Muscle layer of duodenum (tissue), 2 donors: ENCODE measurements around the gene TANC1.

Experiments used
- H3K27ac ChIP-seq: one replicate; pipeline ENCODE4 v1.7.0; 2013; ENCODE audit warnings: mild to moderate bottlenecking, low read length
- H3K27me3 ChIP-seq: one replicate; pipeline ENCODE4 v1.7.0; 2013; ENCODE audit warnings: low read depth, mild to moderate bottlenecking, control low read depth, low read length
- H3K36me3 ChIP-seq, 2 donors: one replicate each; pipeline ENCODE4 v1.7.0; 2013; ENCODE audit warnings: low read length in 2 of 2, control low read depth in 1 of 2, mild to moderate bottlenecking in 1 of 2; ENCODE audit not compliant: insufficient read depth in 2 of 2, control insufficient read depth in 1 of 2
- H3K4me1 ChIP-seq, 2 donors: one replicate each; pipeline ENCODE4 v1.7.0; 2013; ENCODE audit warnings: low read length in 2 of 2, mild to moderate bottlenecking in 2 of 2, control low read depth in 1 of 2, moderate library complexity in 1 of 2; ENCODE audit not compliant: insufficient read depth in 2 of 2, control insufficient read depth in 1 of 2
- H3K4me3 ChIP-seq, 2 donors: one replicate each; pipeline ENCODE4 v1.7.0; 2013; ENCODE audit warnings: low read length in 2 of 2, low read depth in 1 of 2, mild to moderate bottlenecking in 1 of 2
- H3K9me3 ChIP-seq, 2 donors: one replicate each; pipeline ENCODE4 v1.7.0; 2013; ENCODE audit warnings: low read length in 2 of 2, control low read depth in 1 of 2, mild to moderate bottlenecking in 1 of 2; ENCODE audit not compliant: control insufficient read depth in 1 of 2
- donor health status: healthy.

Gene TANC1

DNA sequence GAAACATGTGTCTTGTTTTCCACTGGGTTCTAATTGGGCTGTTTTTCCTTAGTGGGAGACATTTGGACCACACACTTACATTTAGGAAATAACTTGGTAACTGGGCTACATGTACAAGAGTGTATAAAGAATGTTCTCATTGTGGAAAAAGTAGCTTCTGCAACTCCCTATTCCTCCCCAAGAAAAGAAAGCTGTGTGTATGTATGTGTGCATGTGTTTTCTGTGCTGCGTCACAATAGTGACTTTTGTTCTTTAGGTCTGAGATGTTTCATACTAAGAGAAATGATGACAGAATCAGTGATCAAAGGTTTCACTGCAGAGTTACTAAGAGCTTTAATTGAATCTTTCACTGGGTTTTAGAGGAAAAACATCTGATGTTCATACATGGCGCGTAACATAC lies 82.7 kb downstream of the TANC1 start:
- no peaks in the 10 kb centered on the region for H3K27me3 ChIP-seq
- H3K4me3 ChIP-seq = no peak overlapping the region
- H3K36me3 ChIP-seq = no peaks in the 10 kb centered on the region
- H3K9me3 ChIP-seq = no peaks in the 10 kb centered on the region
- H3K27ac ChIP-seq = no peak overlapping the region
- H3K4me1 ChIP-seq = peaks cover 0 to 6% of the 10 kb centered on the region in 2 donors

DNA sequence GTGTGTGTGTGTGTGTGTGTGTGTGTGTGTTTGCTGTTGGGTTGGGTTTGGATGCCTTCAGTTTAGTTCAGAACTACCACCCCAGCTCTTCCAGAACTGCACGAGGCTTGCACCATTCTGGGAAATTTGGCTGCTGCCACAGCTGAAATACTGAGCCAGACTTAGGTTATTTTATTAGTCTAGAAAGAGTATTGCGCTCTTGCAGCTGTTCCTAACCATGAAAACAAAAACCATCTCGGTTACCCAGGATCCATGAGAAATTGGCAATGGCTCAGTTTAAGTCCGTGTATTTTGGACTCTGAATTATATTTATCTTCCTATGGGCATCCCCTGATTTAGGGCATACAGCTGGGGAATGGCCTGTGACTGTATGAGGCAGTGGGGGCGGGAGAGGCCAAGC lies 83.2 kb downstream of the TANC1 start:
- Histone ChIP-seq H3K36me3 (no peaks in the 10 kb centered on the region), H3K27me3 (no peaks in the 10 kb centered on the region), H3K27ac (no peak overlapping the region), H3K4me3 (no peak overlapping the region), H3K4me1 (peaks cover 0 to 6% of the 10 kb centered on the region in 2 donors), H3K9me3 (no peaks in the 10 kb centered on the region)

DNA sequence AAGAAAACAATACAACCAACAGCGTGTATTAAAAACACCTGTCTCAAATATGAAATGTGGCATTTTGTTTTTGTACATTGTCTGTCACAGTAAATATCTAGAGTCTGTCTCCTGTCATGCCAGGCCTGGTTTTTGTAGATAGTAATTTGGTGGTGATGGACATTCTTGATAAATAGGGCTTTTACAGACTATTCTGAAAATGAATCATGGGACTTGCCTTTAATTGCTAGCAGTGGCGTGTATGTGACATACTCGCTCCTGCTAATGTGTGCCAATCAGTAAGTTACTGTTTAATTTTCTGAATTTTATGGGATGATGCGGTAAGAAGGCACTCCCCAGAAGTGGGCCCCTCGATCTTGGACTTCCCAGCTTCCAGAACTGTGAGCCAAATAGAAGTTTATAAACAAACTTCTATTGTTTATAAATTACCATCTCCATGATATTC lies 83.7 kb downstream of the TANC1 start:
- H3K4me1 ChIP-seq = peaks cover 0 to 5% of the 10 kb centered on the region in 2 donors
- H3K9me3 ChIP-seq = no peaks in the 10 kb centered on the region
- H3K27ac ChIP-seq = no peak overlapping the region

DNA sequence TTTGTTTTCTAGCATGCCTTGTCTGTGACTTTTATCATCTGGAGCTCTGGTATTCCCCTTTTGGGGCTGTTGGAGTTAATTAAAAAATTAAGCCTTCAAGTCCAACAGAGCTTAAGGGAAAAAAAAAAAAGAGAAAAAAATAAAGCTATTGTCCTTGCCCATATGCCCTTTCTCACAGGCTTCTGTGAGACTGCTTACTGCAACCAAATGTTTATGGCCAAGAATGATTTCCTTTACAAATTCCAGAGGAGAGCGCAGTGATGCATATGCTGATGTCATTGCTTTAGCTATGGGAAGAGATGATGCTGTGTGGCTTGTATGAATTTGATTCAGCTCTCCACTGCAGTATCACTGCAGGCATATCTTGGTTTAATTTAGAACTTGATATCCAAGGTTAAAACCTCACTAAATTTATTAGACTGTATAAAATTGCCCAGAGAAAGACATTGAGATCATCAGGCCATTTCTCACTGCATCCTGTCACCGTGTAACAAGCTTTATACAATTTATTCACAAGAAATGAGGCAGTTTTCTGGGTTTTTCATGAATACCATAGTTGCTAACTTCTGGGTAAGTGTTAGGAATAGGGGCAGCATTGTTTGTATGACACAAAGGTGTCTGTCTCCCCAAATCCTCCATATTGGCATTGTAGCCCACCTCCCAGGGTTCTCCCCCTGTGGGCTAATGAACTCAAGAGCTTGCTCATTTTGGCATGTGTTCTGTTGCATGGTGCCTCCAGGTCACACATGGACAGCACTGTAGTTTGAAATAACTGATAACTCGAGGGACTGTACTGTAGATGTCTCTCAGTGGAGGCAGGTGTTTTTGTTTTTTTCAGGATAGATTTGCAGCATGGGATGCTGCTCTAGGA lies 85.0 kb downstream of the TANC1 start:
- no peaks in the 10 kb centered on the region for H3K9me3 ChIP-seq
- H3K36me3 ChIP-seq = no peaks in the 10 kb centered on the region
- H3K4me3 ChIP-seq = no peak overlapping the region
- peaks cover 0 to 4% of the 10 kb centered on the region in 2 donors for H3K4me1 ChIP-seq
- H3K27me3 ChIP-seq = no peaks in the 10 kb centered on the region
- no peak overlapping the region for H3K27ac ChIP-seq

More for the DNA sequence above, 83.7 kb downstream of the TANC1 start:
- Histone ChIP-seq H3K27me3 (no peaks in the 10 kb centered on the region), H3K4me3 (no peak overlapping the region), H3K36me3 (no peaks in the 10 kb centered on the region)

DNA sequence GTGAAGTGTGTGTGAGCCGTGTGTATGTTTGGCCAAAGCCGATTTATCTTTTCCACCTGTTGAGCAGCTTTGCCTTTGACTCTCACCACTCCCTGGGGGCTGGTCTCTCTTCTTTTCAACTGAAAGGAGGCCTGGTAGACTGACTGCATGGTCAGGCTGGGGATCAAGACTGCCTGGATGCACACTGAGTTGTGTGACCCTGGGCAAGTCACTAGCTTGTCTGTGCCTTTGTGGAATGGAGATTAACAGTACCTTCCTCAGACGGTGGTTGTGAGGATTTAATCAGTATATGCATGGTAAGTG lies 85.5 kb downstream of the TANC1 start:
- Histone ChIP-seq H3K9me3 (no peaks in the 10 kb centered on the region), H3K4me3 (no peak overlapping the region), H3K36me3 (no peaks in the 10 kb centered on the region), H3K27ac (no peak overlapping the region), H3K4me1 (peaks cover 0 to 4% of the 10 kb centered on the region in 2 donors), H3K27me3 (no peaks in the 10 kb centered on the region)

DNA sequence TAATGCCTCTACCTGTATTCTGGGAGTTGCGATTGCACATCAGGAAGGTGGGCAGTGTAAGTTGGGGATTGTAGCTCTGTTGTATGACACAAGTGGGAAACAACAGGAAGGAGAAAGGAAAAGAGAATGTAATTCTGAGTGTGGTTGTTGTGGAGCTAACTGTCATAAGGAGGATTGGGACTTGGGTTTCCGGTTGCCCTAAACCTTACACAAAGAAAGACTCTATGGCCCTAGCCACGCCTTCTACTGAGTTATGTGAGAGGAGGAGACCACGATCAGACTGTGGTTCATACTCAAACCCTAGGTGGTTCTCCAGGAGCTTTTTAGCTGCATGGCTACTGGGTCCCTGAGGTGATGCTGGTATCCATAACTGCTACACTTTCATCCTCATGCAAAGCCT lies 86.5 kb downstream of the TANC1 start:
- Histone ChIP-seq H3K36me3 (no peaks in the 10 kb centered on the region), H3K27ac (no peak overlapping the region), H3K4me1 (peaks cover 0 to 4% of the 10 kb centered on the region in 2 donors), H3K9me3 (no peaks in the 10 kb centered on the region), H3K27me3 (no peaks in the 10 kb centered on the region), H3K4me3 (no peak overlapping the region)

DNA sequence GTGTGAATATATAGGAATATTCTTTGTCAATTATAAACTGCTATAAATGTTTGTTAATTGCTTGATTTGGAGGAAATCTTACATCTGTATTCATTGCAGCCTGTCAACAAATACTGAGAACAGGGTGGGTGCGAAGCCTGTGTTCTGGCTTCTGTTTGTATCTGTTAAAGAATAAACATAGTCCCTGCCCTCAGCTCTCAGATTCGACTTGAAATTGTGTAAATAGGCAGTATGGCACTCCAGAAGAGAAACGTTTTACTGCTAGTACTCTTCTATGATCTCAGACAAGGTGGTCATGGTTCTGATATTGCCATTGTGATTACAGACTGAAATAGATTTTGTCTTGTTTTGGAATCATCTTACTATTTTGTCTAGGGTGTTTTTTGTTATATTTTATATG lies 92.1 kb downstream of the TANC1 start:
- Histone ChIP-seq H3K36me3 (no peaks in the 10 kb centered on the region), H3K27ac (no peak overlapping the region), H3K4me3 (no peak overlapping the region), H3K27me3 (no peaks in the 10 kb centered on the region), H3K9me3 (no peaks in the 10 kb centered on the region), H3K4me1 (peaks cover 0 to 8% of the 10 kb centered on the region in 2 donors)

DNA sequence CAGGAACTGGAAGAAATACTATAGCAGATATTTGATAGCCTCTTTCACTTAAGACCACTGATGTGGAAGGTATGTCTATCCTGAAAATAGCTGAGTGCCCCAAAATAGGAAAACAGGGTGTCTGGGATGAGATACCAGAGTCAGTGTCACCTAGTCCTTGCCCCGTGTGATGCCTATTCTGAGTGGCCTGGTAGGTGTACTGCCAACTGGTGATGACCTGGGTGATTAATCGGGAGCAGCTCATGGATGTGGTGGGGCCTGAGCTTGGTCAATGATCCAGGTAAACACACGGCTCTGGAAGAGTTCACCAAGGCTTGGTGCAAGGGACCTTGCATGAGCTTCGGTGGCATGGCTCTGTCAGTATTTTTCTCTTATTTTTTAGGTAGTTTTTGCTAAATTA lies 95.2 kb downstream of the TANC1 start:
- no peaks in the 10 kb centered on the region for H3K36me3 ChIP-seq
- no peaks in the 10 kb centered on the region for H3K9me3 ChIP-seq
- no peak overlapping the region for H3K27ac ChIP-seq
- H3K4me1 ChIP-seq = peaks cover 0 to 16% of the 10 kb centered on the region in 2 donors
- H3K27me3 ChIP-seq = no peaks in the 10 kb centered on the region
- H3K4me3 ChIP-seq = no peak overlapping the region

DNA sequence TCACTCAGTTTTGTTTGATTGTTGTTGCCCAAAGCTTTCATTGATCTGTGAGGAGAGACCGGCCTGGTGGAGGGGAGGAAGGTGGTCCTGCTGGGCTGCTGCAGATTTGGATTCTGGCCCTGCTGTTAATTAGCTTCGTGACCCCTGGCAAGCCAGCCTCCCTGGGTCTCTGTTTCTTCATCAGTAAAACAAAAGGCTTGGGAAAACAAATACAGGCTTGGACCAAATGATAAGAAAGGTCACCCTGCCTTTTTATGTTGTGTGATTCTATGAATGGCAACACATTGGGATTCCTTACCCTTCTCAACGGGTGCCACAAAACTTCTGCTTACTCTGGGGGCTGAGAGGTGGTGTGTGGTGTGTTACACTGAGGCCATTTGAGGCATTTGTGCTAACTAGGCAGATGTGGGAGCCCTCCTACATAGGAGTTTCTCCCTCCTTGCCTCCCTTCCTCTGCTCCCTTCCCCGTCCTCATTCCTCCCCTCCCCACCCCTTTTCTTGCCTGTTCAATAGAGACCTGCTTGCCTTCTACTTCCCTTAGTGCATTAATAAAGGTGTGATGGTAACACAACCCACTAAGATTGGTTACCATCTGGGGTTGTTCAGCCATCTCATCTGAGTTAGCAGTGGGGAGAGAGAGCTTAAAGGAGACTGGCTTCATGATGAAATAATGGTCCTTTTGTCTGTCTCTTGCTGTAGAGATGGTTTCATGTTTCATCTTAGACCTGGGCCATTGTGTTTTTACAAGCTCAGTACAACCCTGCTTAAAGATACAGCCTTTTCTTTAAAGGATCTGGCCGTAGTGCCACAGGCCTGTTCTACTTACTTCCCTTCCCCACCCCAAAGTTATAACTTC lies 96.2 kb downstream of the TANC1 start:
- no peak overlapping the region for H3K4me3 ChIP-seq
- no peak overlapping the region for H3K27ac ChIP-seq
- H3K4me1 ChIP-seq = peaks cover 0 to 24% of the 10 kb centered on the region in 2 donors
- H3K36me3 ChIP-seq = no peaks in the 10 kb centered on the region
- H3K27me3 ChIP-seq = no peaks in the 10 kb centered on the region
- H3K9me3 ChIP-seq = no peaks in the 10 kb centered on the region

DNA sequence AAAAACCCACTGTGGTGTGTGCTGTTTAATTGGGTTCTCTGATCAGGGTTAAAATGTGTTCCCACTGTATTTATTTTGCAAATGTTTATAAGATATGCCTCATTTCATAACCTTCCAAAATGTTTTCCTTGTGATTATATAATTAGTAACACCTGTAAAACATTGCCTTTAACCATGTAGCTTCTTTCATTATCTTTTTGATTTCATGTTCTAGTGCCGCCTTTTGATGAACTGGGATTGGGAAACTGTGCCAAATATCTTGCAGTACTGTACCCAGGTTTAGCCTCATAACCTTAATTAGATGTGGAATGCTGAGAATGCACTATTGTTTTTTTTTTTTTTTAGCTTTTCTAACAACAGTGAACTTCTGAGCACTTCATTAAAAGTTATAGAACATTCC lies 96.9 kb downstream of the TANC1 start:
- no peaks in the 10 kb centered on the region for H3K9me3 ChIP-seq
- H3K27me3 ChIP-seq = no peaks in the 10 kb centered on the region
- no peaks in the 10 kb centered on the region for H3K36me3 ChIP-seq
- H3K27ac ChIP-seq = no peak overlapping the region
- peaks cover 0 to 30% of the 10 kb centered on the region in 2 donors for H3K4me1 ChIP-seq
- H3K4me3 ChIP-seq = no peak overlapping the region

DNA sequence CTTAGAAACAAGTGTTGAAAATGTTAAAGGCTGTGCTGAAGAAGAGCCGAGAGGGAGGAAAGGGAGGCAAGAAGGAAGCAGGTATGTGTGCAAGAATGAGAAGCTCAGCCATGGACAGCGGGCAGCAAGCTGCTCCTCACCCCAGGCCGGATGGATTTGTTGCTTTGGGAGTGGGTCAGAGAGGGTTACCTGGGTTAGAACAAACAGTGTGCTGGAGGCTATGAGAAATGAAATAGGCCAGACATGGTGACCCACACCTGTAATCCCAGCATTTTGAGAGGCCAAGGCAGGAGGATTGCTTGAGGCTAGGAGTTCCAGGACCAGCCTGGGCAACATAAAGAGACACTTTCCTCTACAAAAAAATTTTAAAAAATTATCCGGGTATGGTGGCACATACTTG lies 97.5 kb downstream of the TANC1 start:
- Histone ChIP-seq H3K36me3 (no peaks in the 10 kb centered on the region), H3K9me3 (no peaks in the 10 kb centered on the region), H3K4me1 (peaks cover 0 to 33% of the 10 kb centered on the region in 2 donors), H3K27me3 (no peaks in the 10 kb centered on the region), H3K27ac (no peak overlapping the region), H3K4me3 (no peak overlapping the region)
